ENCODE measurements around the gene ERGIC1.

Gene ERGIC1

DNA sequence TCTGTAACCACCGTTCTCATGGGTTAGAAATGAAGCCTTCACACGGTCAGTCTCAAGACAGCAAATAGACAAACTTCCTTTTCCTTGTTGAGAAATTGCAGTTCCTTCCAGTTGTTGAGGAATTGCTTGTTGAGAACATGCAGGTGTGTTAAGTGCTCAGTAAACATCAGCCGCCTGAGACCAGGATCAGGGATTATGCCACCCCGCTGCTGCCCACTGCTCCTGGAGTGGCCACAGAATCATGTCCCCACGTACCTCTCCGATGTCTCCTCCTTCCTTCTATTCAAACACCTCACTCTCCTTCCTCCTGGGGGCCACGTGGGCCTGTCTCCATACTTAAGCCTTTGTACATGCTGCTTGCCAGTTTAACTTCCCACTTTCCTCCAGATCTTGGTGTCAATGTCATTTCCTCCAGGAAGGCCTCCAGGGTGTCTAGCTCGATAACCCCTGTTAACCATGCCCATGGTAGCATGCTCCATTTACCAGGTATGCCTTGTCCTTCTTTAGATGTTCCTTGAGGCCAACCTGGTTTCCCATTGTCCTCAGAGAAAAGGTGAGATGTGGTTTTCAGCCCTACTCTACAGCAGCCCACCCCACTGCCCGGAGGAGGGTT, 91.4 kb downstream of the ERGIC1 start:
- no peak for FAIRE-seq

DNA sequence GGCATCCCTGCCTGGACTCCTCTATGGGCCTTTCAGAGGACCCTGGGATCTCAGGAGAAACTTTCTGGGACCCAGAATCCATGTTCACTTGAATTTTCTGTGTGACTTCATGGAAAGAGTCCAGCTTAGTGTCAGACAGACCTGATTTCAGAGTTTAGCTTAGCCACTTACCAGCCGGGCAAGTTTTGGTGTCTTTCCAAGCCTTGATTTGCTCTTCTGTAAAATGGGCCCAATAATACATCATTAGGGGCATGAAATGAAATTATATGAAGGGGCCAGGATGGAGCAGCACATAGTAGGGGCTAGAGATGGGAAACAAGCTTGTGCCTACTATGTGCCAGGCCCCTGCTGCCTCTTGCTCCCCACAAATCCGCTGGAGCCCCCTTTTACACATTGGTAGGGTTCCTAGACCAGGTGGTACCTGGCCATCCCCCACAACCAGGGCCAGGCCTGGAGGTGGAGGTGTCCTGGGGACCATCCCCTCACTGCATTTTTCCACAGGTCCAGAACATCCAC, 92.0 kb downstream of the ERGIC1 start:
- FAIRE-seq: no peak

DNA sequence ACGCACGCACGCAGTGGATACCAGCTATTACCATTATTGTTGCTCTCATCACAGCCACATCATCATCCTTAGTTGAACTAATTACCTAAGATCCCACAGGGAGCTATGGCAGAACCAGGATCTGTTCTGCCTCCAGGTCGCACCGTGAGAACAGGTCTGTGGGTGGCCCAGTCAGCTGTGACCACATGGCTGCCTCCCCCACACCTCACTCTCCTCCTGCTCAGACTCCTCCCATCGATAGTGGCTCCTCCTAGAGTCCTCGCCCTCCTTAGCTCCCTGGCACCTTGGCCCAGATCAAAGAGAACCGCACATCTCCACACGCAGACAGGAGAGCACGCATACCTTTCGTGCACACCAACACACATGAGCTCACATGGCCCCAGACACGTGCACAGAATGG, 92.7 kb downstream of the ERGIC1 start:
- FAIRE-seq: no peak

DNA sequence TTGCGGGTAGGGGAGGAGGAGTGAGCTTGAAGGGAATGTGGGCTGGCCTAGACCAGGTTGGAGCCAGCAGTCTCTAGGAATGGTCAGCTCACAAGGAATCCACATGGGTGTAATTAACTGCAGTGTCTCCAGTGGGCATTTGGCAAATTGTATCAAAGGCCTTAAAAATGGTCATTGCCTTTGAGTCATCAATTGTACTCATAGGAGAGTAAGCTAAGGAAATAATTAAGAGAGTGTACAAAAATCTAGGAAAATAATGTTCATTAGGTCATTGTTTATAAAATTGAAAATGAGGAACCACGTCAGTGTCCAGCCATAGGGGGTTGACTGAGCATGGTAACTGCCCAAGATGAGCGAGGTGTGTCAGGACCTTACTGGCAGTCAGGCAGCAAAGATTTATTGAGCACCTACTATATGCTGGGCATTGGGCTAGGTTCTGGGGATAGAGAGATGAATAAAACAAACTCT, 95.4 kb downstream of the ERGIC1 start:
- FAIRE-seq: no peak

DNA sequence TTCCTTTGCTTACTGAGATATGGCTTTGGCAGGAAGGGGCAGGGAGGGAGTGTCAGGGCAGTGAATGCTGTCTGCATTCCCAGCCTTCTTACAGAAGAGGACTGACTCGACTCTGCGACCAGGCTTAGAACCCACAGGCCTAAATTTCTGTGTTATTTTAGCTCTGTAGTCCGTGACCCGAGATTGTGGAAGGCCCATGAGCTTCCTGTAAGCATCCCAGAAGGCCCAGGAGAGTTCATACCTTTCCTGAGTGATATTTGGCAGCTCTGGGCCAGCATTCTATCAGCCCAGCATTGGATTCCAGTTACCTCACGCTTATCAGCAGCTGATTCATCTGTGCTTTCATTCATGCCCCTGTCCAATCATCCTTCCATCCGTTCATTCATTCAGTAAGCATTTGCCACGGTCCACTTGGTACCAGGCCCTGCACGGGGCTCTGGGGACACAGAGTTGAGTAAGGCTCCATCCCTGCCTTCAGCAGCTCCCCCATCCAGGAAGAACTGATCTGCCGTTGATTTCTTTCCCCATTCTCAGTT, 97.0 kb downstream of the ERGIC1 start:
- no peak for FAIRE-seq

DNA sequence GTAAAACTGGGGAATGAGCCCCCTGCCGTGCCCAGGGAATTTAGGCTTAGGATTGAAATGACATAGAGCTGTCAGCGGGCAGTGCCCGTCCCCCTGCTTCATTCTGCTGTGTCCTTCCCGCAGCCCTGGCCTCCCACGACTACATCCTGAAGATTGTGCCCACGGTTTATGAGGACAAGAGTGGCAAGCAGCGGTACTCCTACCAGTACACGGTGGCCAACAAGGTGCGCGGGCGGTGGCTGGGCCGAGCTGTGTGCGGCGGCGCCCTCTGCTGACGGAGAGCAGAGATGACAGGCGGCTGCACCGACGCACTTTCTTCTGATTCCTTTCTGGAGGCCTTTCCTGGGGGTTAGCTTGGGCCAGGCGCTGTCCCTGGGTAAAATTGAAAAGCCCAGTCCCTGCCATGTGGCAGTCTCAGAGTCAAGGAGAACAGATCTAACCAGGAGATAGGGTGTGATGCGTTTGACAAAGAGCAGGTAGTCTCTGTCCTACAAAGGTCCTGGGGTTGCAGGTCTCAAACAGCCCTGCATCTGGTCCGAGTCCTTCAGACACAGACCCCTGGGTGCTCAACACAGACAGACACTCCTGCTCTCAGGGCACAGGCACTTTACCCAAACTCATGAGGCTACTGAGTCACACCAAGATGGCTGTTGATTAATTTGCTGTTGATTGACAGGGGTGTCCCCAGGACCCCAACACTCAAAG, 98.4 kb downstream of the ERGIC1 start:
- no peak for FAIRE-seq

DNA sequence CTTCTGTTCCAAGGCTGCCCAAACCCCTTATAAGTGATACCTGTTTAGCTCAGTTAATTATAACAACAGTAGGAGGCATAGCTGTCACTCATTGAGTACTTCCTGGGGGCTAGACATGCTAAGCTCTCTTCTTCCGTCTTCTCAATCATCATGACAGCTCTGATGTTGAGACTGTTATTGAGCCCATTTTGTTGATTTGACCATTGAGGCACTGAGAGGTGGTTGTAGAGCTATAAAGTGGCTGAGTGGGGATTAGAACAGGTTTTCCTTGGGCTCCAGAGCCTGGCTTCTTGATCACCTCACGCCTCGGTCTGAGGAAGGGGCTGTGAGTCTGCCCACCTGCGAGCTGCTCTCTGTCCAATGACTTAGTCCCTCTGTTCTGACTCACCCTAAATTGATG, 99.2 kb downstream of the ERGIC1 start:
- no peak for FAIRE-seq

DNA sequence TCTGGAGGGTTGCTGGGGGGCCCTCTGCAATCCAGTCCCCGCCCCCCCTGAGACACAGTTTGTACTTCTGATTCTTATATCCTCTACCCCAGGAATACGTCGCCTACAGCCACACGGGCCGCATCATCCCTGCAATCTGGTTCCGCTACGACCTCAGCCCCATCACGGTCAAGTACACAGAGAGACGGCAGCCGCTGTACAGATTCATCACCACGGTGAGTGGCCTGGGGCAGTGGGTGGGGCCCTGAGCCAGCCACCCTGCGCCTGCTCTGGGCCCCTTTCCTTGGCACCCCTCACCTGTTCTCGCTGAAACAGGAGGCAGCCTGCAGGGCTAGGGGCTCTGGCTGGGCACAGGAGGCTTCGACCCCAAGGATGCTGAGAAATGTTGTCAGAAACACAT, 101.0 kb downstream of the ERGIC1 start:
- FAIRE-seq: no peak

DNA sequence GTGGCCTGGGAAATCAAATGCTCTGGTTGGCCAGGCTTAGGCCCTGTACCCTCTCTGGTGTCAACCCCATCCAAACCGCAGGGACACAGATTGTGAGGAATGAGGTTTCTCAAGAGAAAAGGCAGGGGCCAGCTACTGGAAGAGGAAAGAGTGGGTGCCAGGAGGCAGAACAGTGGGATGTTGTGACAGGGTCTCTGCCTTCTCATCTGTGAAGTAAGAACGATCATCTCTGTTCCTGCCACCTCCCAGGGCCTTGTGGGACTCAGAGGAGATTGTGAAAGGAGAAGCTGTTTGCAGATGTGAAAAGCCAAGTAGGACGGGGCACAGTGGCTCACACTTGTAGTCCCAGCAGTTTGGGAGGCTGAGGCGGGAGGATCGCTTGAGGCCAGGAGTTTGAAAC, 102.3 kb downstream of the ERGIC1 start:
- no peak for FAIRE-seq

DNA sequence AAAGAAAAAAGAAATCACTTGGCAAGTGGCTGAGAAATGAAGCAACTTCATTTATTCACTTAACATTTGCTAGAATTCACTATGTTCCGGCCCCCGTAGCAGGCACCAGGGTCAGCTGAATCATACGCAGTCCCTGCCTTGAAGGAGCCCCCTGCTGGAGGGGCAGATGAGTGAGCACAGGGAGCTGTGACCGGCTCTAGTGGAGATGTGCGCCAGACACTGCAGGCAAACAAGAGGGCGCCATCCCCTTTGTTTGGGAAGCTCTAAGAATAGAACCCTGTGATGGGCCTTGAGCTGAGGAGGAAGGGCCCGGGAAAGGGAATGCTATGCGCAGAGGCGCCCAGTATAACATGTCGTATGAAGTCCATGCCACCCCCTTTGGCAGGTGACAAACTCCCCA, 105.0 kb downstream of the ERGIC1 start:
- no peak for FAIRE-seq

DNA sequence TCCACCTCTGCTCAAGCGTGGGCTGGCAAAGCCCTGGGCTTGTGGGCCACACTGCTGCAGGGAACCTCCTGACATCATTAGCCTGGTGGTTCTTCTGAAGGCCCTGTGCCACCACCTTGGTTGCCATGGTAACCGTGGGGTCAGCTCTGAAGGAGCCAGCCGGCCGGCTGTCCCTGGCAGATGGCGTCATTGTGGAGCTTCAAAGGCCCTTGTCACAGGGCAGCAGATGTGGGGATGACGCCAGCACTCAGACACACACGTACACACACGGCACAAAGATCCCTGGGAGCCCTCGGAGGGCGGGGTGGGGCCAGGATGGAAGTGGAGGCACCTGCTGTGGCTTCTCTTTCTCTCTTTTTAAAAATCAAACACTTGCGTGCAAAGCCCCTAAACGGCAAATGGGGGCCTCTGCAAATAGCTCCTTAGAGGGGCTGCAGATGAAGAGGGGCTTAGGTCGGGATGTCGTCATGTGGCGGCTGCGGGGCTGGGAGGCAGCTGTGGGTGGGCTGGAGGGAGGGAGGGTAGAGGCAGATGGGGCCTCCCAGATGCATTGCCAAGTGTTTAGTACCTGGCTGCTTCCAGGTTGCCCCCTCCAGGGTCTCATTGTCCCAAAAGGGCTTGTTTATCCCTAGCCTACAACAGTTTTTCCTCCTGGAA, 105.7 kb downstream of the ERGIC1 start:
- FAIRE-seq: no peak

DNA sequence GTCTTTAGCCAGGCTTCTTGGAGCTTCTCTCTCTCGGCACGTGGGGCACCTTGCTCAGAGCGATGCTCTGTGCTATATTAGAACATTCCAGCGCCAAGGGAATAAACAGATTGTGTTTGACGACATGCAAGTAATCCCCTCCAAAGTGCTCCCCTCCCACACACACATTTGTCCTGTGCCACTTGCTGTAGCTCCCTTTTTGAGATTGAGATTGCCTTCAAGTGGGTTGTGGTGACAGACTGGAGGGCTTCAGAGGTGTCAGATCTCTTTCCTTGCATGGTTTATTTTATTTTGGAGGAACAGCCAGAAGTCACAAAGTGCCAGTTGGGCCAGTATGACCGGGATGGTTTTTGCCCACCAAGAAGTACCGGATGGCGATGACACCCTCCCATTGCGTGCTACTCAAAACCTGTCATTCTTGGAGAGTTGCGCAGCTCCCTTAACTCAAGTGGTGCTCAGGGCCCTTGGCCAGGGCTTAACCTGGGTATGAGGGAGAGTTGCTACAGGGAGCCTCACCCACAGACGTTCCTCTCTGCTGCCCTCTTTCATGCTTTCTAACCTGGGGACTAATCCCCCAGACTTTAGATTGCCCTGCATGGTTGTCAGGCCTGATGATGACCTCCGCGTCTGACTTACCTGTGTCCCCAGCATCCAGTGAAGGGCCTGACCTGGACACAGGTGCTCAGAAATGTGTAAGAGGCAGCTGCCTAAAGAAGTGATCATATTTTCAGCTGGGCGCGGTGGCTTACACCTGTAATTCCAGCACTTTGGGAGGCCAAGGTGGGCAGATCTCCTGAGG, 106.4 kb downstream of the ERGIC1 start:
- no peak for FAIRE-seq

DNA sequence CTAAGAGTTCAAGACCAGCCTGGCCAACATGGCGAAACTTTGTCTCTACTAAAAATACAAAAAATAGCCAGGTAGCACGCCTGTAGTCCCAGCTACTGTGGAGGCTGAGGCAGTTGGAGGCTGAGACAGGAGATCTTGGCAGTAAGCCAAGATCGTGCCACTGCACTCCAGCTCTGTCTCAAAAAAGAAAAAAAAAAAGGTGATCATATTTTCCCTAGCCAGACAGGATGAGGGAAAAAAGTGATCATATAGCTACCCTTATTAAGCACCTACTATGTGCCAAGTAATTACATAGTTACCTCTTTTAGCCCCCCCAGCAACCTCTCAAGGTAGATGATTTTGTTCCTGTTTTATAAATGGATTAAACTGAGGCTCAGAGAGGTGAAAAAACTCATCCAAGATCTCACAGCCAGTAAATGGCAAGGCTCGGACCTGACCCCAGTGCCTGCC, 107.0 kb downstream of the ERGIC1 start:
- FAIRE-seq: no peak

DNA sequence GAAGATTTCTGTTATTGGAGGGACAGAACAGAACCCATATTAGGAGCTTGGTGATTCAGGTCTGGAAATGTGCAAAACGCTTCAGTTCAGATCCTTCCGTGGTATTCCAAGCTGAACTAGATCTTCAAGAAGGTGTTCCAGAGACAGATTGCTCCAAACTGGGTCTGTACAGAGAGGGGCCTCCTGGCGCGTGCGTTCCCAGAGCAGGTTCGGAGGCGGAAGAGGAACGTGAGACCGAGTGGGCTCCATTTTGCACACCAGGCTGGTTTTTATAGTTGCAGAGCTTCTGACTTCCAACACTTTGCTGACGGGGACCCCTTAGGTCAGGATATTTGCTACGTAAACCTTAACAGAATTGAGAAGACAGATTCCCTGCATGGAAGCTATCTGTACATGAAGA, 108.5 kb downstream of the ERGIC1 start:
- FAIRE-seq: no peak

DNA sequence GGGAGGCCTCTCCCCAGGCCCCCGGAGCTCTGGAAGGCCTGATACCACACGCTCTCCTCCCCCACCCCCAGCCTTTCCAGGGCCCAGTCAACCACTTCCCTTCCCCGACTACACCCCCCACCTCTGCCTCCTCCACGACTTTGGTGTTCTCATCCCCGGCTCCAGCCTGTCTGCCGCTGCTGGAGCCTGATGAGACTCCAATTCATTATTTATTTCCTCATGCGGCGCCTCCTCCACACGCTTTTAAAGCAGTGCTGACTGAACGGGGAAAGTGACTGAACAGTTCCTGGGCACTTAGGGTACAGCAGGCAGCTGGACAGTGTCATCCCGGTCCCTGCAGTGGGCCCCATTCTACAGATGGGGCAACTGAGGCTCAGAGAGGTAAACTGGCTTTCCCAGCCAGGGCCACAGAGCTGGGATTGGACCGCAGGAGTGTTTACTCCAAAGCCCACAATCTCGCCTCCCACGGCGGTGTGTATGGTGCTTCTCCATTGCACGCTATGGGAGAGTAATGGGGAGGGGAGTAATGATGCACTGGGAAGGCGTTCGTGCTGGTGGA, 109.3 kb downstream of the ERGIC1 start:
- FAIRE-seq: no peak

DNA sequence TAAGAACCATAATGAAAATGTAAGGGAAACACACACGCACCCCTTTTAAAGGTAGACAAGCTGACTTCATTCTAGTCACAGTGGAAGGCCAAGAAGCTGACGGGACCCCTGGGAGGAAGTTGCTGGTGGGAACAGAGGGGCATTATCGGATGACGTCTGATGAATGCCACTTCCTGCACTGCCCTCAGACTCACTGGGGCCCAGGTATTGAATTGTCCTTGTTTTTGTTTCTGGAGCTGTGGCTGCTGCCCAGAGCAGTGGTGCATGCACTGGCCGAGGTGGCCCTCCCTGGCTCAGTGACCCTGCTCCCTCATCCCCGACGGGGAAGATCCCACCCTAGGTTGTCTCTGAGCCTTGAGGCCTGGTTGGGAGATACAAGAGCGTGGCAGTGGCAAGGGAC, 109.9 kb downstream of the ERGIC1 start:
- FAIRE-seq: no peak

DNA sequence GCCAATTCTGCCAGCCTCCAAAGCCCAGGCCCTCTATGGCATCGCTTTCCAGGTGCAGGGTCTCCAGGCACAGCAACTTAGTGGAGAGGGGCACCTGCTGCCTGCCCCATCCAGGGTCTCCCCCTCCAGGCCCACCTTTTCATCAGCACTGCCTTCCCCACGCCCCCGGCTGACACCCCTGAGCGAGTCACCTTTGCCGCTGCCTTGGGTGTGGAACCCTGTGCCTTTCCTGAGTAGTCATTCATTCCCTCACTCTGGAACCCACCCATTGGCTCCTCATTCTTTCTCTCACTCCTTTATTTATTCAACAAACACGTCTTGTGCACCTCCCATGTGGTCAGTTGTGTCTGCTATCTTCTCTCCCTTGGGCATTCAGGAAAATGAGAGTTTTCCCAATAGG, 110.7 kb downstream of the ERGIC1 start:
- no peak for FAIRE-seq

DNA sequence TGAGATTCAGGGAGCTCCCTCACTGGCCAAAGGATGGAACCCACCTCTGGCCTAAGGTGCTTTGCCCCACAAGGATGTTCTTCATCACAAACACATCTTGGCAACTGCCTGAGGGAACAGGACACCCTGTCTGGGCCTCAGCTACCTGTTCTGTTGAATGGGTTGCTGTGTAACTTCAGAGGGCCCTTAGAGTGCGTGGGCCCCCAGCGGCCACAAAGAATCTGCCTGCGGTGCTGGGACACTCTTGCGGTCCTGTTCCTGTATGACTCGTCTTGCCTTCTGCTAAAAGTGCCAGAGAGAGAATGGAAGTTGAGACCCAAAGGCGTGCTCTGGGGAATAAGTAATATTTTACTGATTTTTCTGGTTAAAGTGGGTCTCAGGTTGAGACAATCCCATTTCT, 111.1 kb downstream of the ERGIC1 start:
- FAIRE-seq: no peak

DNA sequence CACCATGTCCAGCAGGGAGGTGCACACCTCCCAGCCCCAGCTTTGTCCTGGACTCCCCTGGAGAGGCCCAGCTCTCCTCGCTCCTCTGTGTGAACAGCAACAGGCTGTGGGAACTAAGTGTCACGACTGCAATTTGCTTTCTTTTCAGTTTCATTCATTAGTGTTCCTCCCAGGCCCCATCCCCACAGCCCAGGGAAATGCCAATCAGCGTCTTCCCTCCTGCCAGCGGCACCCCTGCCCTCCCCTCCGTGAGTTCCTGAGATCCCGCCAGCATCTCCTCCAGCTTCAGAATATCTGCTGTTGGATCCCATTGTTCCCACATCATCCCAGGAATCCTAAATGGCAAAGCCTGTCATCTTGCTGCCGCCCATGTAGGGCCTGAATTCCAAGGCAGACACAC, 112.1 kb downstream of the ERGIC1 start:
- FAIRE-seq: no peak

DNA sequence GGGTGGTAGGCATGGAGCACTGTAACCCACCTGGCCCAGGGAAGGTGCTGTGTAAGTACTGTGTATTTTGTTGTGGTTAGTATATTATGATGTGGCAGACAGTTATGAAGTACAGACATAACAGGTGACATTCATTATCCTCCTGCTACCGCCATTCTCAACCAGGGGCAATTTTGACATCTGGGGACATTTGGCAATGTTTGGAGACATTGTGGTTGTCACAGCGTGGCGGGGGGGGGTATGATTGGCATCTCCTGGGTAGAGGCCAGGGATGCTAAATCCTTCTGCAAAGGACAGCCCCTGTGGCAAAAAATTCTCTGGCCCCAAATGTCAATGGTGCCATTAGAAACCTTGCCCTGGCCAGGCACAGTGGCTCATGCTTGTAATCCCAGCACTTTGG, 115.4 kb downstream of the ERGIC1 start:
- no peak for FAIRE-seq

DNA sequence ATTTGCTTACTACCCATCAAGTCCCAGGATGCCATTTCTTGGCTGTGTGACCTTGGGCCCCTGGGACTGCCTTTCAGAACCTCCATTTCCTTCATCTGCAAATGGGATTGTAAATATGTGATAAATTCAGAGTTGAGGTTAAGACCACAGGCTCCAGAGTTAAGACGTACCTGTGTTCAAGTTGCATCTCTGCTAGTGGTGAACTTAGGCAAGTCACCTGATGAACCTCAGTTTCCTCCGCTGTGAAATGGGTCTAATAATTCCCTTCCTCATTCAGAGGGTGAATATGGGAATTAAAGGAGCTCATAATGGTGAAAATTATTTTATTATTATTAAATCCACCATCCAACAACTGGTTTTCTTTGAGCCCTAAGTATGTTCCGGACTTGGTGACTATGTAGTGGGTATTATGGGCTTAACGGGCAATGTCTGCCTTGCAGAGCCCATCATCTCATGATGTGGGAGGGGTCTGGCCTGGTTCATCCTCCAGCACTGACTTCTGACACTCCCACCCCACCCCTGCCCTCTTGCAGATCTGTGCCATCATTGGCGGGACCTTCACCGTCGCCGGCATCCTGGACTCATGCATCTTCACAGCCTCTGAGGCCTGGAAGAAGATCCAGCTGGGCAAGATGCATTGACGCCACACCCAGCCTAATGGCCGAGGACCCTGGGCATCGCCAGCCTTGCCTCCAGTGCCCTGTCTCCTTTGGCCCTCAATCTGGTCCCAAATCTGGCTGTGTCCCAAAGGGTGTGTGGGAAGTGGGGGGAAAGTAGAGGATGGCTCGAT, 116.3 kb downstream of the ERGIC1 start:
- FAIRE-seq: no peak
